ENCODE measurements around the gene NRG3. TPM values are rescaled to one million over a fixed set of nuclear protein-coding genes. Genes with fewer than 3 reads are reported as not detected.

NRG3 gene
- total RNA-seq, 1 donor from 2014 or later, result 2.3 TPM

GRCh38 chr10:81900989-81901388, 26.0 kb downstream of the NRG3 start:
- Histone ChIP-seq H3K27ac (no peak overlapping the region), H3K4me3 (no peak overlapping the region), H3K9me3 (no peaks in the 10 kb centered on the region), H3K36me3 (no peaks in the 10 kb centered on the region), H3K4me1 (no peaks in the 10 kb centered on the region), H3K27me3 (no peaks in the 10 kb centered on the region)
- ATAC-seq (no peak), DNase-seq (no peak)
- intact Hi-C loops (cut with DNase I), result no loop called here
- TF ChIP-seq CTCF (IDR thresholded peaks at IDR 0.05), result no peak

GRCh38 chr10:81903472-81903871, 28.5 kb downstream of the NRG3 start:
- no peak for ATAC-seq
- TF ChIP-seq CTCF (IDR thresholded peaks at IDR 0.05), result no peak
- H3K27me3 ChIP-seq, result no peaks in the 10 kb centered on the region

GRCh38 chr10:81905161-81905560, 30.2 kb downstream of the NRG3 start:
- no peak for TF ChIP-seq CTCF (IDR thresholded peaks at IDR 0.05)
- H3K9me3 ChIP-seq, result no peaks in the 10 kb centered on the region
- intact Hi-C loops (cut with DNase I), result no loop called here
- DNase-seq, result no peak
- H3K27ac ChIP-seq, result no peak overlapping the region
- H3K27me3 ChIP-seq, result no peaks in the 10 kb centered on the region
- no peaks in the 10 kb centered on the region for H3K4me1 ChIP-seq
- no peaks in the 10 kb centered on the region for H3K36me3 ChIP-seq
- no peak for ATAC-seq
- H3K4me3 ChIP-seq, result no peak overlapping the region

More at GRCh38 chr10:81903472-81903871, 28.5 kb downstream of the NRG3 start:
- Histone ChIP-seq H3K4me3 (no peak overlapping the region), H3K36me3 (no peaks in the 10 kb centered on the region), H3K27ac (no peak overlapping the region), H3K4me1 (no peaks in the 10 kb centered on the region), H3K9me3 (no peaks in the 10 kb centered on the region)
- intact Hi-C loops (cut with DNase I), result no loop called here
- no peak for DNase-seq

GRCh38 chr10:81909453-81909852, 34.5 kb downstream of the NRG3 start:
- TF ChIP-seq CTCF (IDR thresholded peaks at IDR 0.05), result no peak
- H3K27me3 ChIP-seq, result no peaks in the 10 kb centered on the region

GRCh38 chr10:81911328-81911727, 36.3 kb downstream of the NRG3 start:
- intact Hi-C loops (cut with DNase I), result no loop called here
- Histone ChIP-seq H3K9me3 (no peaks in the 10 kb centered on the region), H3K27ac (no peak overlapping the region), H3K36me3 (no peaks in the 10 kb centered on the region), H3K27me3 (no peaks in the 10 kb centered on the region), H3K4me1 (no peaks in the 10 kb centered on the region), H3K4me3 (no peak overlapping the region)
- no peak for DNase-seq
- ATAC-seq, result no peak
- TF ChIP-seq CTCF (IDR thresholded peaks at IDR 0.05), result no peak

More at GRCh38 chr10:81909453-81909852, 34.5 kb downstream of the NRG3 start:
- Histone ChIP-seq H3K27ac (no peak overlapping the region), H3K4me3 (no peak overlapping the region), H3K36me3 (no peaks in the 10 kb centered on the region), H3K4me1 (no peaks in the 10 kb centered on the region), H3K9me3 (no peaks in the 10 kb centered on the region)
- intact Hi-C loops (cut with DNase I), result no loop called here
- no peak for ATAC-seq
- no peak for DNase-seq

Data from upper lobe of right lung (tissue), 1 donor.